Measurements from ENCODE around the gene PRMT7. TPM values are rescaled to one million over a fixed set of nuclear protein-coding genes. Genes with fewer than 3 reads are reported as not detected.

PRMT7 gene
- polyA plus RNA-seq, 3 donors = 15.0 to 41.1 (median 15.2) TPM

GRCh38 chr16:68378436-68379415 lies 67.9 kb downstream of the PRMT7 start:
- H3K27me3 ChIP-seq (ENCODE audit: control insufficient read depth in 2 of 2, insufficient read depth in 2 of 2, low read length in 2 of 2) = peaks cover 0 to 2% of the 10 kb centered on the region in 2 donors
- H3K79me2 ChIP-seq (ENCODE audit: insufficient read depth, low read length) = no peaks in the 10 kb centered on the region
- no peak overlapping the region for H3K4me2 ChIP-seq (replicated peaks; ENCODE audit: extremely low read depth, low read length, poor library complexity, severe bottlenecking)
- TF ChIP-seq CTCF (IDR thresholded peaks at IDR 0.05) = no peak
- Mint-ChIP-seq H3K4me3 (no peak overlapping the region), H3K27ac (no peak overlapping the region), H3K4me1 (peaks cover 13% of the 10 kb centered on the region), H3K36me3 (no peaks in the 10 kb centered on the region), H3K27me3 (ENCODE audit: low read depth in 3 of 3) (peaks cover 5 to 25% (median 7%) of the 10 kb centered on the region in 3 donors), H3K9me3 (peaks cover 0 to 4% (median 0%) of the 10 kb centered on the region in 7 donors)
- no peaks in the 10 kb centered on the region for H3K9me3 ChIP-seq (replicated peaks in 1 of 2; ENCODE audit: control insufficient read depth in 1 of 2, insufficient read depth in 1 of 2, low read length in 2 of 2)
- DNase-seq = no peak
- H2AFZ ChIP-seq (ENCODE audit: insufficient read depth, low read depth, low read length, poor library complexity, severe bottlenecking) = no peak overlapping the region
- no peak overlapping the region for H3K27ac ChIP-seq (ENCODE audit: low read depth in 1 of 2, low read length in 2 of 2)
- no peaks in the 10 kb centered on the region for H3K36me3 ChIP-seq (replicated peaks in 1 of 2; ENCODE audit: control insufficient read depth in 1 of 2, insufficient read depth in 2 of 2, low read length in 2 of 2)
- WGBS (ENCODE audit: insufficient coverage) = 77% methylated on average over 12 of the region's 13 CpGs
- H3K9ac ChIP-seq (ENCODE audit: insufficient read depth, low read length, poor library complexity, severe bottlenecking) = no peak overlapping the region
- H3K4me1 ChIP-seq (ENCODE audit: control insufficient read depth in 1 of 2, insufficient read depth in 2 of 2, low read length in 2 of 2) = no peaks in the 10 kb centered on the region
- no peak overlapping the region for H3K4me3 ChIP-seq (replicated peaks in 1 of 3; ENCODE audit: low read depth in 2 of 3, low read length in 3 of 3)
- no peaks in the 10 kb centered on the region for H4K20me1 ChIP-seq (ENCODE audit: insufficient read depth, low read length)
- intact Hi-C loops (cut with micrococcal nuclease) = no loop called here

DNA sequence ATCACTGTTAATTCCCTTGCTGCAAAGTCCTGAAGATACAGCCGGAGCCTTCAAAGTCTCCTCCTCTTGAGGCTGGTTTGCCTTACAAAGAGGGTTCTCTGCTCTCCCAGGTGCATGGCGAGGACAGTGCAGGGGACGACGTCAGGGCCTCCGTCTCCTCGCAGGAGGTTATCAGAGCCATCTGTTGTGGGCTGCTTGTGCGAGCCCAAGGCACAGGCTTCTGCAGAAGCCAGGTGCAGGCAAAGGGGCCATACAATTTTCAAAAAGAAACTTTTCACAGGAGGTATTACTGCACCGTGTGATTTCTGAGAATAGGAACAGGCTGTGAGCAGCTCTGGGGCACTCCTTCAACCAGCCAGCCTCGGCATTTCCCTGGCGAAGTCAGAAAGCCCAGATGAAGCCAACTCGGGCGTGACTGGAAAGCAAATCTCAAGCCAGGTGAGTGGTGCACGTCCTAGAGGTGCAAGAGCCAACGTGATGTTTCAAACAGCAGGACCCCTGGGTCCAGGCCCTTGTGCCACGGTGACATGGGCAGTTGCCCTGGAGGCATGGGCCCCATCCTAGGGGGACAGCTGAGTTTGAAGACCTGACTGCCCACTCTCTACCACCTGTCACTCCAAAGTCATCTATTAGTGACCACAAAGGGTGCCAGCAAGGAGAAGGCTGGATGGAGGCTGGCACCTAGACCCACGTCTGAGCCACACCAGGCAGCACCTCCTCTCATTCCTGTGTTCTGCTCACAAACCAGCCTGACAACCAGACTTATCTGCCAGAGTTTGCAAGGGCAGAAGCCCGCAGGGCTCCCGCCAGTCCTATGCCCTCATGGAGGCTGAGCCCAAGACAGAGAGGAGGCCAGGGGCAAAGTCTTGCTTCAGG lies 68.9 kb downstream of the PRMT7 start:
- no peak for TF ChIP-seq CTCF (IDR thresholded peaks at IDR 0.05)
- peaks cover 0 to 2% of the 10 kb centered on the region in 2 donors for H3K27me3 ChIP-seq (ENCODE audit: control insufficient read depth in 2 of 2, insufficient read depth in 2 of 2, low read length in 2 of 2)
- no peak for DNase-seq
- no peak overlapping the region for H3K4me3 ChIP-seq (replicated peaks in 1 of 3; ENCODE audit: low read depth in 2 of 3, low read length in 3 of 3)
- H3K27ac ChIP-seq (ENCODE audit: low read depth in 1 of 2, low read length in 2 of 2) = no peak overlapping the region
- H3K4me1 ChIP-seq (ENCODE audit: control insufficient read depth in 1 of 2, insufficient read depth in 2 of 2, low read length in 2 of 2) = peaks cover 1 to 3% of the 10 kb centered on the region in 2 donors
- Mint-ChIP-seq H3K4me3 (no peak overlapping the region), H3K27me3 (ENCODE audit: low read depth in 3 of 3) (peaks cover 4 to 18% (median 6%) of the 10 kb centered on the region in 3 donors), H3K4me1 (peaks cover 17% of the 10 kb centered on the region), H3K27ac (no peak overlapping the region), H3K36me3 (no peaks in the 10 kb centered on the region), H3K9me3 (peaks cover 0 to 4% (median 0%) of the 10 kb centered on the region in 7 donors)
- no peak overlapping the region for H2AFZ ChIP-seq (ENCODE audit: insufficient read depth, low read depth, low read length, poor library complexity, severe bottlenecking)
- no peaks in the 10 kb centered on the region for H3K9me3 ChIP-seq (replicated peaks in 1 of 2; ENCODE audit: control insufficient read depth in 1 of 2, insufficient read depth in 1 of 2, low read length in 2 of 2)
- WGBS (ENCODE audit: insufficient coverage) = 79% methylated on average over 18 of the region's 18 CpGs
- no peak overlapping the region for H3K9ac ChIP-seq (ENCODE audit: insufficient read depth, low read length, poor library complexity, severe bottlenecking)
- no peaks in the 10 kb centered on the region for H4K20me1 ChIP-seq (ENCODE audit: insufficient read depth, low read length)
- no peak overlapping the region for H3K4me2 ChIP-seq (replicated peaks; ENCODE audit: extremely low read depth, low read length, poor library complexity, severe bottlenecking)
- H3K36me3 ChIP-seq (replicated peaks in 1 of 2; ENCODE audit: control insufficient read depth in 1 of 2, insufficient read depth in 2 of 2, low read length in 2 of 2) = no peaks in the 10 kb centered on the region
- H3K79me2 ChIP-seq (ENCODE audit: insufficient read depth, low read length) = no peaks in the 10 kb centered on the region
- intact Hi-C loops (cut with micrococcal nuclease) = no loop called here

Data from CD14-positive monocyte (primary cell).